Osteocyte (in vitro differentiated cells): ENCODE data around the gene DGKG. TPM values are rescaled to one million over a fixed set of nuclear protein-coding genes. Genes with fewer than 3 reads are reported as not detected.

ENCODE experiments used
- DNase-seq: peaks from one replicate; pipeline ENCODE4 v3.0.0; 2021; ENCODE audit warnings: mixed read lengths; ENCODE audit not compliant: unreplicated experiment; ENCODE audit errors: extremely low spot score
- H3K27ac Mint-ChIP-seq: one replicate; pipeline ENCODE4 v1.8.0; 2021; ENCODE audit warnings: mild to moderate bottlenecking, mixed read lengths; ENCODE audit not compliant: unreplicated experiment
- H3K27me3 Mint-ChIP-seq: one replicate; pipeline ENCODE4 v1.8.0; 2021; ENCODE audit warnings: mixed read lengths; ENCODE audit not compliant: unreplicated experiment
- H3K36me3 Mint-ChIP-seq: one replicate; pipeline ENCODE4 v1.8.0; 2021; ENCODE audit warnings: mixed read lengths; ENCODE audit not compliant: unreplicated experiment
- H3K4me1 Mint-ChIP-seq: one replicate; pipeline ENCODE4 v1.8.0; 2021; ENCODE audit warnings: mixed read lengths; ENCODE audit not compliant: unreplicated experiment
- H3K4me3 Mint-ChIP-seq: one replicate; pipeline ENCODE4 v1.8.0; 2021; ENCODE audit warnings: mild to moderate bottlenecking, moderate library complexity, mixed read lengths; ENCODE audit not compliant: unreplicated experiment
- H3K9me3 Mint-ChIP-seq: one replicate; pipeline ENCODE4 v1.8.0; 2021; ENCODE audit warnings: mixed read lengths; ENCODE audit not compliant: unreplicated experiment
- CTCF ChIP-seq: fragments of 200-600 bp; sonication (generic); IDR thresholded peaks from 2 replicates; pipeline ENCODE4 v1.5.0; 2021; ENCODE audit warnings: antibody characterized with exemption, mild to moderate bottlenecking, moderate library complexity
- total RNA-seq: library from RNA; stranded (reverse); gene quantifications from 2 replicates; pipeline ENCODE4 v1.2.1, GENCODE V29; 2021

The DGKG gene
- total RNA-seq, 1 donor from 2014 or later = not detected

GRCh38 chr3:186367631-186368030 is 5.6 kb upstream of the DGKG start:
- no peak for TF ChIP-seq CTCF
- no peaks in the 10 kb centered on the region for H3K36me3 Mint-ChIP-seq
- no peak overlapping the region for H3K27ac Mint-ChIP-seq
- no peak overlapping the region for H3K4me3 Mint-ChIP-seq
- no peak for DNase-seq
- H3K9me3 Mint-ChIP-seq = no peaks in the 10 kb centered on the region
- peaks cover 68% of the 10 kb centered on the region for H3K27me3 Mint-ChIP-seq
- H3K4me1 Mint-ChIP-seq = no peaks in the 10 kb centered on the region

- H3K27ac Mint-ChIP-seq = no peak overlapping the region
Observed at GRCh38 chr3:186366206-186366605, 4.2 kb upstream of the DGKG start.

GRCh38 chr3:186365202-186365974 is 3.4 kb upstream of the DGKG start:
- no peak overlapping the region for H3K27ac Mint-ChIP-seq
- H3K4me1 Mint-ChIP-seq = peaks cover 13% of the 10 kb centered on the region
- DNase-seq = no peak
- peaks cover 79% of the 10 kb centered on the region for H3K27me3 Mint-ChIP-seq
- no peaks in the 10 kb centered on the region for H3K9me3 Mint-ChIP-seq
- H3K4me3 Mint-ChIP-seq = no peak overlapping the region
- no peaks in the 10 kb centered on the region for H3K36me3 Mint-ChIP-seq
- TF ChIP-seq CTCF = no peak

More at GRCh38 chr3:186366206-186366605, 4.2 kb upstream of the DGKG start:
- no peak for DNase-seq
- H3K27me3 Mint-ChIP-seq = peaks cover 72% of the 10 kb centered on the region
- TF ChIP-seq CTCF = no peak
- H3K9me3 Mint-ChIP-seq = no peaks in the 10 kb centered on the region
- H3K4me3 Mint-ChIP-seq = no peak overlapping the region
- no peaks in the 10 kb centered on the region for H3K36me3 Mint-ChIP-seq
- H3K4me1 Mint-ChIP-seq = peaks cover 6% of the 10 kb centered on the region

GRCh38 chr3:186362988-186363387 is 954 bp upstream of the DGKG start:
- no peak overlapping the region for H3K27ac Mint-ChIP-seq
- no peaks in the 10 kb centered on the region for H3K36me3 Mint-ChIP-seq
- H3K4me1 Mint-ChIP-seq = peaks cover 13% of the 10 kb centered on the region
- H3K4me3 Mint-ChIP-seq = no peak overlapping the region
- H3K27me3 Mint-ChIP-seq = peaks cover 69% of the 10 kb centered on the region
- no peak for DNase-seq
- TF ChIP-seq CTCF = no peak
- no peaks in the 10 kb centered on the region for H3K9me3 Mint-ChIP-seq

GRCh38 chr3:186362537-186362842 is 456 bp upstream of the DGKG start:
- Mint-ChIP-seq H3K36me3 (no peaks in the 10 kb centered on the region), H3K27me3 (peaks cover 65% of the 10 kb centered on the region), H3K9me3 (no peaks in the 10 kb centered on the region), H3K4me1 (peaks cover 13% of the 10 kb centered on the region), H3K4me3 (peak overlapping the region; percentile 58), H3K27ac (no peak overlapping the region)
- no peak for TF ChIP-seq CTCF
- DNase-seq = no peak
